HepG2 (cell line): Measurements from ENCODE around the gene TYMP. TPM values are rescaled to one million over a fixed set of nuclear protein-coding genes. Genes with fewer than 3 reads are reported as not detected.

Source experiments
- CBX2 ChIP-seq, 2 experiments: fragments of 200-600 bp in 1 of 2; sonication (generic); formaldehyde crosslinking in 1 of 2; IDR thresholded peaks; 2 replicates each; pipeline versions ENCODE4 v1.7.0 to v1.8.1; 2018 to 2022; ENCODE audit warnings: low read depth in 2 of 2, low read length in 1 of 2, mild to moderate bottlenecking in 1 of 2, missing genetic modification reagents in 1 of 2
- CEBPG ChIP-seq: IDR thresholded peaks from 2 replicates; pipeline ENCODE4 v1.6.1; 2016
- GTF2F1 ChIP-seq: fragments of 150-350 bp; IDR thresholded peaks from 2 replicates; pipeline ENCODE4 v1.6.1; 2014; ENCODE audit warnings: low read length
- HDAC6 ChIP-seq: fragments of 200-600 bp; sonication (generic); IDR thresholded peaks from 2 replicates; pipeline ENCODE4 v1.7.0; 2017; ENCODE audit warnings: mild to moderate bottlenecking, antibody characterized with exemption, low read length, low read depth
- JUNB ChIP-seq: sonication (generic); formaldehyde crosslinking; IDR thresholded peaks from 2 replicates; pipeline ENCODE4 v1.8.0; 2022; ENCODE audit warnings: missing genetic modification reagents, mild to moderate bottlenecking, borderline replicate concordance
- KDM5A ChIP-seq: fragments of 200-600 bp; sonication (generic); IDR thresholded peaks from 2 replicates; pipeline ENCODE4 v1.7.0; 2018; ENCODE audit warnings: antibody characterized with exemption, mild to moderate bottlenecking, low read length, borderline replicate concordance
- KLF12 ChIP-seq: sonication (generic); formaldehyde crosslinking; IDR thresholded peaks from 2 replicates; pipeline ENCODE4 v1.4.0; 2020; ENCODE audit warnings: missing genetic modification reagents, borderline replicate concordance
- MAFG ChIP-seq: sonication (generic); formaldehyde crosslinking; IDR thresholded peaks from 2 replicates; pipeline ENCODE4 v1.5.1; 2020; ENCODE audit warnings: mild to moderate bottlenecking, missing genetic modification reagents
- NFE2L2 ChIP-seq: fragments of 150-350 bp; IDR thresholded peaks from 2 replicates; pipeline ENCODE4 v1.6.1; 2014; ENCODE audit warnings: low read length
- PHF5A ChIP-seq: IDR thresholded peaks from one replicate; pipeline ENCODE4 v1.6.1; 2018; ENCODE audit warnings: low read depth, missing genetic modification reagents; ENCODE audit not compliant: unreplicated experiment
- SIX4 ChIP-seq: sonication (generic); formaldehyde crosslinking; IDR thresholded peaks from 2 replicates; pipeline ENCODE4 v1.4.0; 2020; ENCODE audit warnings: missing genetic modification reagents
- SMYD3 ChIP-seq: sonication (generic); formaldehyde crosslinking; IDR thresholded peaks from 2 replicates; pipeline ENCODE4 v1.8.1; 2023; ENCODE audit warnings: mild to moderate bottlenecking, missing genetic modification reagents
- SOX13 ChIP-seq, 3 experiments: fragments of 450-650 bp in 1 of 3; sonication (generic) in 1 of 3; formaldehyde crosslinking in 1 of 3; IDR thresholded peaks in 2 of 3; conservative IDR thresholded peaks in 1 of 3; 2 replicates each; pipeline versions ENCODE4 v1.5.0 to v1.6.1; 2016 to 2020; ENCODE audit warnings: antibody characterized with exemption in 1 of 3, mild to moderate bottlenecking in 1 of 3, missing compliant biosample characterization in 1 of 3, missing genetic modification reagents in 1 of 3, moderate library complexity in 1 of 3
- ZNF44 ChIP-seq: sonication (generic); formaldehyde crosslinking; IDR thresholded peaks from 2 replicates; pipeline ENCODE4 v1.5.1; 2020; ENCODE audit warnings: mild to moderate bottlenecking, missing genetic modification reagents
- ZNF883 ChIP-seq: sonication (generic); formaldehyde crosslinking; IDR thresholded peaks from 2 replicates; pipeline ENCODE4 v1.5.1; 2020; ENCODE audit warnings: mild to moderate bottlenecking, missing genetic modification reagents; ENCODE audit errors: not compliant biosample characterization
- polyA plus RNA-seq, 8 experiments: library from polyadenylated mRNA; depleted of rRNA in 3 of 8; stranded (reverse) in 7 of 8; unstranded in 1 of 8; fragments of >200 nt; fragmentation: Illumina TruSeq in 4 of 8; extraction: Trizol in 4 of 8; gene quantifications; 2 replicates each; pipeline versions ENCODE4 v1.2.1 to v1.2.3, GENCODE V29; 2011 to 2016; ENCODE audit warnings: low read depth in 4 of 8, missing spikeins in 1 of 8, mixed read lengths in 1 of 8; ENCODE audit not compliant: insufficient read depth in 1 of 8
- total RNA-seq, 5 experiments: library from RNA; depleted of rRNA; stranded (reverse); fragments of >200 nt; fragmentation: Illumina TruSeq; extraction: Trizol; gene quantifications; 2 replicates each; pipeline ENCODE4 v1.2.3, GENCODE V29; 2016; ENCODE audit warnings: low read depth in 1 of 5
- TF ChIP-seq, protein P1 (sequence below): sonication (generic); formaldehyde crosslinking; IDR thresholded peaks from 2 replicates; pipeline ENCODE4 v1.9.0; 2022; ENCODE audit warnings: low read depth, missing genetic modification reagents
- TF ChIP-seq, protein P2 (sequence below): sonication (generic); formaldehyde crosslinking; IDR thresholded peaks from 2 replicates; pipeline ENCODE4 v1.5.0; 2020; ENCODE audit warnings: mild to moderate bottlenecking, missing genetic modification reagents
- TF ChIP-seq, protein P3 (sequence below): IDR thresholded peaks from 2 replicates; pipeline ENCODE4 v1.6.1; 2016; ENCODE audit warnings: missing compliant biosample characterization, missing genetic modification reagents, borderline replicate concordance

TYMP gene
- total and polyA plus RNA-seq, 2 of the 13 experiments (the other 11 are each of a cell fraction or from before 2014, with no cell fraction given): 3.9 to 4.3 TPM

DNA sequence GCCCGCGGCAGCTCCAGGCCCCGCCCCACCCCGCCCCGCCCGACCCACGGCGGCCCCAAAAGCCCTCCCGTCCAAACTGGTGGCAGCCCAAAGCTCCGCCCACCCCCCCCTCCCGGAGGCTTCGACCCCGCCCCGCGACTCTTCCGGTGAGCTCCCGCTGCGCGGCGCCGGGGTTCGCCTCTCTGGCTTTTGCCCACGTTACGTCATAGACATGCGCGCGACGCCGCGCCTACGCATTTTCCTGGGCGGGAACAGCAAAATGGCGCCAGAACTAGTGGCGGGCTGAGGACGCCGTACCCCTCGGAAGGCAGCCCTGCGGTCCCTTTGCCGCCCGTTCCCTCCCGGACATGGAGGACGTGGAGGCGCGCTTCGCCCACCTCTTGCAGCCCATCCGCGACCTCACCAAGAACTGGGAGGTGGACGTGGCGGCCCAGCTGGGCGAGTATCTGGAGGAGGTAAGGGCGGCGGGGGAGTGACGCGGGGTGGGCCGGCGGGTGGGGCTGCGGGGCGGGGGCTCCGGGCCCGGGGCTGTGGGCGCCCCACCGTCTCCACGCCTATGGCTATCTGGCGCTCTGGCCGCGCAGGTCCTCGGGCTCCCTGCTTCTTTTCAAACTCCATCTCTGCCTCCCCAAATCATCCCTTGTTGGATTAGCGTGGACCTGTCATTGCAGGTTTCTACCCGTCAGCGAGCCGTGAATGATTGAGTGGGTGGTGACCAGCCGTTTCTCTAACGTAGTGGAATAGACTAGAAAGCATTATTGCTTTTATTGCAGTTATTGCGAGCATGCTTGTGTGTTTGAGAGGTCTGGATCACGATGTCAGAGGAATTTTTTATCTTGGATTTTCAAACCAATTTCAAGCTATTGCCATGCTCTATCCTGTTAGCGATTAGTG, 21.6 kb downstream of the TYMP start, which contains the start of gene NCAPH2 (continued):
- TF ChIP-seq, protein P1, sequence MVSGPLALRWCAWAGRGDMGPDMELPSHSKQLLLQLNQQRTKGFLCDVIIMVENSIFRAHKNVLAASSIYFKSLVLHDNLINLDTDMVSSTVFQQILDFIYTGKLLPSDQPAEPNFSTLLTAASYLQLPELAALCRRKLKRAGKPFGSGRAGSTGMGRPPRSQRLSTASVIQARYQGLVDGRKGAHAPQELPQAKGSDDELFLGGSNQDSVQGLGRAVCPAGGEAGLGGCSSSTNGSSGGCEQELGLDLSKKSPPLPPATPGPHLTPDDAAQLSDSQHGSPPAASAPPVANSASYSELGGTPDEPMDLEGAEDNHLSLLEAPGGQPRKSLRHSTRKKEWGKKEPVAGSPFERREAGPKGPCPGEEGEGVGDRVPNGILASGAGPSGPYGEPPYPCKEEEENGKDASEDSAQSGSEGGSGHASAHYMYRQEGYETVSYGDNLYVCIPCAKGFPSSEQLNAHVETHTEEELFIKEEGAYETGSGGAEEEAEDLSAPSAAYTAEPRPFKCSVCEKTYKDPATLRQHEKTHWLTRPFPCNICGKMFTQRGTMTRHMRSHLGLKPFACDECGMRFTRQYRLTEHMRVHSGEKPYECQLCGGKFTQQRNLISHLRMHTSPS (CRISPR knock-in tag): no peak
- TF ChIP-seq SMYD3 (CRISPR knock-in tag) (no peak), CBX2 (IDR thresholded peaks at IDR 0.05; ENCODE audit: low read depth, low read length) (no peak), CBX2 (CRISPR knock-in tag; IDR thresholded peaks at IDR 0.05; ENCODE audit: low read depth) (no peak), PHF5A (CRISPR knock-in tag) (no peak), ZNF883 (CRISPR knock-in tag) (no peak), ZNF44 (CRISPR knock-in tag) (no peak), CEBPG (CRISPR knock-in tag) (peak; percentile 69), JUNB (CRISPR knock-in tag) (no peak), KLF12 (CRISPR knock-in tag) (no peak; the same call in 1 of the 2 replicates), SOX13 (IDR thresholded peaks at IDR 0.05) (no peak), SOX13 (CRISPR knock-in tag; conservative IDR thresholded peaks at IDR 0.05 in 1 of 2, IDR thresholded peaks at IDR 0.05 in 1 of 2) (no peak), HDAC6 (no peak), SIX4 (CRISPR knock-in tag) (no peak), KDM5A (peak; percentile 96), GTF2F1 (no peak), MAFG (no peak), NFE2L2 (no peak)
- TF ChIP-seq, protein P2, sequence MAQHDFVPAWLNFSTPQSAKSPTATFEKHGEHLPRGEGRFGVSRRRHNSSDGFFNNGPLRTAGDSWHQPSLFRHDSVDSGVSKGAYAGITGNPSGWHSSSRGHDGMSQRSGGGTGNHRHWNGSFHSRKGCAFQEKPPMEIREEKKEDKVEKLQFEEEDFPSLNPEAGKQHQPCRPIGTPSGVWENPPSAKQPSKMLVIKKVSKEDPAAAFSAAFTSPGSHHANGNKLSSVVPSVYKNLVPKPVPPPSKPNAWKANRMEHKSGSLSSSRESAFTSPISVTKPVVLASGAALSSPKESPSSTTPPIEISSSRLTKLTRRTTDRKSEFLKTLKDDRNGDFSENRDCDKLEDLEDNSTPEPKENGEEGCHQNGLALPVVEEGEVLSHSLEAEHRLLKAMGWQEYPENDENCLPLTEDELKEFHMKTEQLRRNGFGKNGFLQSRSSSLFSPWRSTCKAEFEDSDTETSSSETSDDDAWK (CRISPR knock-in tag): no peak
- TF ChIP-seq, protein P3, sequence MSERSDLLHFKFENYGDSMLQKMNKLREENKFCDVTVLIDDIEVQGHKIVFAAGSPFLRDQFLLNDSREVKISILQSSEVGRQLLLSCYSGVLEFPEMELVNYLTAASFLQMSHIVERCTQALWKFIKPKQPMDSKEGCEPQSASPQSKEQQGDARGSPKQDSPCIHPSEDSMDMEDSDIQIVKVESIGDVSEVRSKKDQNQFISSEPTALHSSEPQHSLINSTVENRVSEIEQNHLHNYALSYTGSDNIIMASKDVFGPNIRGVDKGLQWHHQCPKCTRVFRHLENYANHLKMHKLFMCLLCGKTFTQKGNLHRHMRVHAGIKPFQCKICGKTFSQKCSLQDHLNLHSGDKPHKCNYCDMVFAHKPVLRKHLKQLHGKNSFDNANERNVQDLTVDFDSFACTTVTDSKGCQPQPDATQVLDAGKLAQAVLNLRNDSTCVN (CRISPR knock-in tag): peak; percentile 49
